GM06990 (cell line): ENCODE measurements around the gene DDB1.

Experiments
- DNase-seq: peaks from one replicate; pipeline ENCODE4 v3.0.0-alpha.2; 2011; ENCODE audit not compliant: insufficient read length; ENCODE audit errors: extremely low read depth
- H3K27me3 ChIP-seq: replicated peaks from 2 replicates; pipeline ENCODE4 v1.6.0; 2011; ENCODE audit warnings: low read length; ENCODE audit not compliant: control insufficient read depth, insufficient read depth
- H3K36me3 ChIP-seq: 2 replicates; pipeline ENCODE4 v1.5.1; 2011; ENCODE audit warnings: low read length; ENCODE audit not compliant: control insufficient read depth, insufficient read depth
- H3K4me3 ChIP-seq: replicated peaks from 2 replicates; pipeline ENCODE4 v1.5.1; 2011; ENCODE audit warnings: low read depth, mild to moderate bottlenecking, control low read depth, low read length
- CTCF ChIP-seq: IDR thresholded peaks from 2 replicates; pipeline ENCODE4 v1.5.1; 2011; ENCODE audit warnings: low read length, control low read depth, mild to moderate bottlenecking, inconsistent platforms; ENCODE audit not compliant: insufficient read depth, poor library complexity, severe bottlenecking

DDB1 gene

GRCh38 chr11:61295596-61295926 lies 37.3 kb downstream of the DDB1 start:
- H3K27me3 ChIP-seq, result no peaks in the 10 kb centered on the region
- no peak for DNase-seq
- peaks cover 4% of the 10 kb centered on the region for H3K36me3 ChIP-seq
- TF ChIP-seq CTCF, result no peak
- peak overlapping the region; percentile 75 for H3K4me3 ChIP-seq

GRCh38 chr11:61294717-61295595 lies 37.9 kb downstream of the DDB1 start, which contains the start of gene VWCE:
VWCE (minus strand) TSS chr11:61295316; CDS start chr11:61295037, 279 bp downstream.
- no peaks in the 10 kb centered on the region for H3K27me3 ChIP-seq
- H3K4me3 ChIP-seq, result peak within 1 kb of the TSS; percentile 75
- peak; percentile 85 for DNase-seq
- H3K36me3 ChIP-seq, result peaks cover under 1% of the 10 kb centered on the region; the same call in 1 of the 2 replicates
- peak; percentile 55 for TF ChIP-seq CTCF

GRCh38 chr11:61293867-61294716 lies 38.8 kb downstream of the DDB1 start:
- peak; percentile 64 for DNase-seq
- TF ChIP-seq CTCF, result peak; percentile 16
- Histone ChIP-seq H3K4me3 (peak overlapping the region; percentile 75), H3K27me3 (no peaks in the 10 kb centered on the region), H3K36me3 (no peaks in the 10 kb centered on the region; the same call in 1 of the 2 replicates)

- no peak for TF ChIP-seq CTCF
- no peak overlapping the region for H3K4me3 ChIP-seq
- H3K27me3 ChIP-seq, result no peaks in the 10 kb centered on the region
- no peaks in the 10 kb centered on the region; the same call in 1 of the 2 replicates for H3K36me3 ChIP-seq
- DNase-seq, result no peak
Measured at GRCh38 chr11:61292356-61292755, 40.5 kb downstream of the DDB1 start.

GRCh38 chr11:61290905-61291690 lies 41.8 kb downstream of the DDB1 start:
- Histone ChIP-seq H3K4me3 (no peak overlapping the region), H3K27me3 (no peaks in the 10 kb centered on the region), H3K36me3 (peaks cover under 1% of the 10 kb centered on the region; the same call in 1 of the 2 replicates)
- TF ChIP-seq CTCF, result peak; percentile 62
- no peak for DNase-seq
